Caco-2 (cell line): ENCODE measurements around the gene CDHR1. TPM values are rescaled to one million over a fixed set of nuclear protein-coding genes. Genes with fewer than 3 reads are reported as not detected.

Experiments used
- BruUV-seq: library from RNA; stranded (reverse); fragments of 400-500 nt; replicated peaks from 2 replicates; lab custom pipeline; 2021; lab: Mats Ljungman, UMichigan
- CTCF ChIA-PET: fragments of 300-600 bp; sonication (Branson Sonifier 250); formaldehyde crosslinking; loops from one replicate; lab custom pipeline; 2022; ENCODE audit warnings: antibody characterized with exemption; lab: Charles Lee
- POLR2A ChIA-PET: fragments of 300-600 bp; sonication (Branson Sonifier 250); formaldehyde crosslinking; loops from one replicate; lab custom pipeline; 2022; ENCODE audit warnings: antibody characterized with exemption; lab: Charles Lee
- DNase-seq, 2 experiments: peaks; one replicate each; pipeline versions ENCODE4 v3.0.0 to v3.0.0-alpha.2; 2020 to 2022
- H3K27me3 ChIP-seq: replicated peaks from 2 replicates; pipeline ENCODE4 v1.6.0; 2011; ENCODE audit warnings: low read length; ENCODE audit not compliant: control insufficient read depth, insufficient read depth
- H3K36me3 ChIP-seq: 2 replicates; pipeline ENCODE4 v1.5.1; 2011; ENCODE audit warnings: low read length; ENCODE audit not compliant: control insufficient read depth, insufficient read depth
- H3K4me1 ChIP-seq: fragments of 250-450 bp; sonication (Bioruptor Pico); 2 replicates; pipeline ENCODE4 v1.5.1; 2020; ENCODE audit warnings: mild to moderate bottlenecking
- H3K4me3 ChIP-seq: 2 replicates; pipeline ENCODE4 v1.5.1; 2011; ENCODE audit warnings: low read depth, mild to moderate bottlenecking, control low read depth, low read length
- H3K9me3 ChIP-seq: fragments of 250-450 bp; sonication (Bioruptor Pico); 2 replicates; pipeline ENCODE4 v1.5.1; 2020; ENCODE audit warnings: mild to moderate bottlenecking, moderate library complexity
- H3K27ac Mint-ChIP-seq: one replicate; pipeline ENCODE4 v1.8.0; 2022; ENCODE audit warnings: mixed read lengths; ENCODE audit not compliant: unreplicated experiment
- H3K27me3 Mint-ChIP-seq: one replicate; pipeline ENCODE4 v1.8.0; 2022; ENCODE audit warnings: mixed read lengths; ENCODE audit not compliant: insufficient read depth, unreplicated experiment
- H3K36me3 Mint-ChIP-seq: one replicate; pipeline ENCODE4 v1.8.0; 2022; ENCODE audit warnings: mild to moderate bottlenecking, mixed read lengths; ENCODE audit not compliant: insufficient read depth, unreplicated experiment
- H3K4me1 Mint-ChIP-seq: one replicate; pipeline ENCODE4 v1.8.0; 2022; ENCODE audit warnings: low read depth, mixed read lengths; ENCODE audit not compliant: unreplicated experiment
- H3K4me3 Mint-ChIP-seq: one replicate; pipeline ENCODE4 v1.8.0; 2022; ENCODE audit warnings: mild to moderate bottlenecking, moderate library complexity, mixed read lengths; ENCODE audit not compliant: unreplicated experiment
- H3K9me3 Mint-ChIP-seq: one replicate; pipeline ENCODE4 v1.8.0; 2022; ENCODE audit warnings: mixed read lengths; ENCODE audit not compliant: unreplicated experiment
- CTCF ChIP-seq, 2 experiments: fragments of 200-600 bp in 1 of 2; IDR thresholded peaks; 1 replicate in 1 of 2; 2 replicates in 1 of 2; pipeline versions ENCODE4 v1.5.1 to v1.8.0; 2011 to 2022; ENCODE audit warnings: antibody characterized with exemption in 1 of 2, control low read depth in 1 of 2, inconsistent platforms in 1 of 2, low read depth in 1 of 2, low read length in 1 of 2, mild to moderate bottlenecking in 1 of 2, moderate library complexity in 1 of 2; ENCODE audit not compliant: insufficient read depth in 1 of 2, severe bottlenecking in 1 of 2, unreplicated experiment in 1 of 2
- intact Hi-C: fragments of 100-400 bp; cut with micrococcal nuclease; formaldehyde crosslinking; loops from one replicate; pipeline ENCODE4 v1.10.0; 2022; ENCODE audit not compliant: unreplicated experiment
- total RNA-seq: library from RNA; stranded (reverse); gene quantifications from 2 replicates; pipeline ENCODE4 v1.2.3, GENCODE V29; 2022

CDHR1 gene
- total RNA-seq, 1 experiment from 2014 or later = not detected

DNA sequence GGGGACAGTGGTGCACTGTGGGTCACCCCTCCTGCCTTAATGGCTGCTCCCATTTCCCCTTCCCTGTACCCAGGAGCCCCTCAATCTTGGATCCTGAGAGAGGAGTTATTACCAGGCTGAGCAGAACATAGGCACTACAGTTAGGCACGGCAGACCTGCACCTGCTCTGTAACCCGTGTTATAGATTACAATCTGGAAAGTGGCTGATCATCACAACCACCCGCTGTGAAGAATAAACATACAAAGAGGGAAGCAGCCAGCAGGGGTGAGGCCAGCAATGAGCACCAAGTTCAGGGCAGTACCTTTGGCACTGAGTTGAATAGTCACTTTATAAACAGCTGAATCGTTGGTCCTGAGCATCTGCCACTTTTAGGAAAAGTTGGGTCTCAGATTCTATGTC, 1.7 kb downstream of the CDHR1 start:
- H3K4me1 ChIP-seq = no peaks in the 10 kb centered on the region
- H3K4me3 ChIP-seq = no peak overlapping the region
- Mint-ChIP-seq H3K36me3 (no peaks in the 10 kb centered on the region), H3K27me3 (peaks cover 44% of the 10 kb centered on the region), H3K4me1 (no peaks in the 10 kb centered on the region), H3K4me3 (no peak overlapping the region), H3K27ac (no peak overlapping the region), H3K9me3 (no peaks in the 10 kb centered on the region)
- no peak for DNase-seq
- CTCF ChIA-PET = no interaction called here
- peaks cover 10% of the 10 kb centered on the region for H3K27me3 ChIP-seq
- intact Hi-C loops = no loop called here
- no TSS peak for BruUV-seq
- H3K36me3 ChIP-seq = no peaks in the 10 kb centered on the region
- no peaks in the 10 kb centered on the region for H3K9me3 ChIP-seq
- POLR2A ChIA-PET = no interaction called here
- no peak for TF ChIP-seq CTCF (IDR thresholded peaks at IDR 0.05; ENCODE audit: insufficient read depth in 1 of 2, low read depth in 1 of 2, low read length in 1 of 2, severe bottlenecking in 1 of 2, unreplicated experiment in 1 of 2)

DNA sequence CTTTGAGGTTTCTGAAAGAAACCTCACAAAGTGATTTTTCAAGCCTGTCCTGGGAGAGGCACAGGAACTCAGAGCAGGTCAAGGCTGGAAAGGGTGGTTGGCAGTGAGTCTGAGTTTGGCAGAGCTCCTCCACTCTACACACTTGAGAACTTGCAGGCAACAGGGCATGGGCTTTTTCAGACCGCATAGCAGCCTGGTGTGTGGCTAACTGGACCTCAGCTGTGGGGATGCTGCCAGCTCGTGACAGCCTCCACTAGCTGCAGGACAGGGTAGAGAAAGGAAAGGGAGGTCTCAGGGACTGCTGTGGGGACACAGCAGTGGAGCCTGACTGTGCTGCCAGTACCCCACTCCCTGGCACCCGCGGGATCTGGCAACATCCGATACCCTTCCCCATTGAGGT, 2.6 kb downstream of the CDHR1 start:
- no peak overlapping the region for H3K4me3 Mint-ChIP-seq
- H3K27me3 Mint-ChIP-seq = peaks cover 38% of the 10 kb centered on the region
- no peaks in the 10 kb centered on the region for H3K36me3 Mint-ChIP-seq
- intact Hi-C loops = no loop called here
- H3K4me1 ChIP-seq = no peaks in the 10 kb centered on the region
- no peaks in the 10 kb centered on the region for H3K36me3 ChIP-seq
- POLR2A ChIA-PET = no interaction called here
- no peaks in the 10 kb centered on the region for H3K9me3 Mint-ChIP-seq
- BruUV-seq = no TSS peak
- no peak overlapping the region for H3K27ac Mint-ChIP-seq
- CTCF ChIA-PET = no interaction called here
- no peaks in the 10 kb centered on the region for H3K9me3 ChIP-seq
- TF ChIP-seq CTCF (IDR thresholded peaks at IDR 0.05; ENCODE audit: insufficient read depth in 1 of 2, low read depth in 1 of 2, low read length in 1 of 2, severe bottlenecking in 1 of 2, unreplicated experiment in 1 of 2) = no peak
- DNase-seq = no peak
- peaks cover 10% of the 10 kb centered on the region for H3K27me3 ChIP-seq
- no peak overlapping the region for H3K4me3 ChIP-seq
- H3K4me1 Mint-ChIP-seq = no peaks in the 10 kb centered on the region

GRCh38 chr10:84197643-84198042, 3.3 kb downstream of the CDHR1 start:
- no peaks in the 10 kb centered on the region for H3K4me1 ChIP-seq
- H3K27me3 Mint-ChIP-seq = peaks cover 34% of the 10 kb centered on the region
- CTCF ChIA-PET = no interaction called here
- no peaks in the 10 kb centered on the region for H3K9me3 ChIP-seq
- H3K36me3 ChIP-seq = no peaks in the 10 kb centered on the region
- H3K9me3 Mint-ChIP-seq = no peaks in the 10 kb centered on the region
- intact Hi-C loops = no loop called here
- no peak overlapping the region for H3K4me3 Mint-ChIP-seq
- peaks cover 10% of the 10 kb centered on the region for H3K27me3 ChIP-seq
- no peak overlapping the region for H3K27ac Mint-ChIP-seq
- no TSS peak for BruUV-seq
- H3K36me3 Mint-ChIP-seq = no peaks in the 10 kb centered on the region
- H3K4me3 ChIP-seq = no peak overlapping the region
- DNase-seq = no peak
- TF ChIP-seq CTCF (IDR thresholded peaks at IDR 0.05; ENCODE audit: insufficient read depth in 1 of 2, low read depth in 1 of 2, low read length in 1 of 2, severe bottlenecking in 1 of 2, unreplicated experiment in 1 of 2) = no peak
- POLR2A ChIA-PET = no interaction called here
- H3K4me1 Mint-ChIP-seq = no peaks in the 10 kb centered on the region
